Measurements from ENCODE around the gene CMSS1. TPM values are rescaled to one million over a fixed set of nuclear protein-coding genes. Genes with fewer than 3 reads are reported as not detected.
A peak's percentile ranks its signal among the peaks of the same experiment; 100 is the strongest.

Gene CMSS1
- total and polyA plus RNA-seq, 2 of the 13 experiments (the other 11 are each of a cell fraction or from before 2014, with no cell fraction given): 6.4 to 48.7 TPM

GRCh38 chr3:100097919-100098783 is 280.5 kb downstream of the CMSS1 start (continued):
- TF ChIP-seq PRDM15 (CRISPR knock-in tag; IDR thresholded peaks at IDR 0.05) (no peak), JARID2 (CRISPR knock-in tag; IDR thresholded peaks at IDR 0.05; ENCODE audit: insufficient replicate concordance) (no peak), XBP1 (CRISPR knock-in tag; IDR thresholded peaks at IDR 0.05) (no peak), ZFX (CRISPR knock-in tag; IDR thresholded peaks at IDR 0.05; ENCODE audit: low read depth) (peak; percentile 22; the same call in 1 of the 2 replicates), RARG (CRISPR knock-in tag; IDR thresholded peaks at IDR 0.05; ENCODE audit: low read depth) (no peak), ZFP62 (CRISPR knock-in tag; IDR thresholded peaks at IDR 0.05) (no peak), ZNF24 (IDR thresholded peaks at IDR 0.05) (no peak), KLF6 (CRISPR knock-in tag; IDR thresholded peaks at IDR 0.05) (no peak), MLLT10 (CRISPR knock-in tag; IDR thresholded peaks at IDR 0.05) (no peak), ZSCAN5A (CRISPR knock-in tag; IDR thresholded peaks at IDR 0.05; ENCODE audit: borderline replicate concordance) (no peak; the same call in 1 of the 2 replicates), ZBTB25 (CRISPR knock-in tag; IDR thresholded peaks at IDR 0.05) (no peak), REXO4 (CRISPR knock-in tag; IDR thresholded peaks at IDR 0.05; ENCODE audit: borderline replicate concordance) (no peak), ZNF496 (CRISPR knock-in tag; IDR thresholded peaks at IDR 0.05; ENCODE audit: insufficient replicate concordance) (no peak), ZNF574 (CRISPR knock-in tag; IDR thresholded peaks at IDR 0.05) (no peak), SAFB2 (CRISPR knock-in tag; IDR thresholded peaks at IDR 0.05; ENCODE audit: borderline replicate concordance, low read depth) (no peak), ZNF883 (CRISPR knock-in tag; IDR thresholded peaks at IDR 0.05; ENCODE audit: not compliant biosample characterization) (no peak), ZNF512 (CRISPR knock-in tag; IDR thresholded peaks at IDR 0.05) (no peak)

Measured in HepG2 (cell line).